Measurements from ENCODE around the gene VILL.

The VILL gene

DNA sequence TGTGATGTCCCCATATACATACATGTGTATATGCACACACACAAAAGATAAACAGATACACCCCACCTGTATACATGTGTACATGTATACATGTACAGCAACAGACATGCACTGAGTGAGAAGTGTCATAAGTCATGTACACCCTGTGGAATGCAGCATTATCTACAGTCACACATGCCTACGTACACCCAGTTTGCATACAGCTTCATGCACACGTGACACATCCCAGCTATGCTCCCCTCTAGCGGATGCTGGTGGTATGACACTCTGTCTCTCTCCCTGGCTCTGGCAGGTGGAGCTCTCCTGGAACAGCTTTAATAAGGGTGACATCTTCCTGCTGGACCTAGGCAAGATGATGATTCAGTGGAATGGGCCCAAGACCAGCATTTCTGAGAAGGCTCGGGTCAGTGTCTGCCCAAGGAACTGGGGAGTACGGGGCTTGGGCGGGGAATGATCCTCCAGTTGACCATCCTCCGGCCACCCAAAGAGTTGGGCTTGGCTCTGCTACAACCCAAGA, 6.3 kb downstream of the VILL start:
- H3K27ac ChIP-seq, result no peak overlapping the region
- no peak for DNase-seq (ENCODE audit: low read depth, low spot score)

- no peak for DNase-seq (ENCODE audit: low read depth, low spot score)
- no peak overlapping the region for H3K27ac ChIP-seq
These were observed 6.8 kb downstream of the VILL start for GRCh38 chr3:37997342-37997741.

- no peak overlapping the region for H3K27ac ChIP-seq
- DNase-seq (ENCODE audit: low read depth, low spot score), result no peak
These were observed 7.3 kb downstream of the VILL start for GRCh38 chr3:37997791-37998370.

GRCh38 chr3:37999836-38000235, 9.2 kb downstream of the VILL start:
- H3K27ac ChIP-seq, result no peak overlapping the region
- no peak for DNase-seq (ENCODE audit: low read depth, low spot score)

DNA sequence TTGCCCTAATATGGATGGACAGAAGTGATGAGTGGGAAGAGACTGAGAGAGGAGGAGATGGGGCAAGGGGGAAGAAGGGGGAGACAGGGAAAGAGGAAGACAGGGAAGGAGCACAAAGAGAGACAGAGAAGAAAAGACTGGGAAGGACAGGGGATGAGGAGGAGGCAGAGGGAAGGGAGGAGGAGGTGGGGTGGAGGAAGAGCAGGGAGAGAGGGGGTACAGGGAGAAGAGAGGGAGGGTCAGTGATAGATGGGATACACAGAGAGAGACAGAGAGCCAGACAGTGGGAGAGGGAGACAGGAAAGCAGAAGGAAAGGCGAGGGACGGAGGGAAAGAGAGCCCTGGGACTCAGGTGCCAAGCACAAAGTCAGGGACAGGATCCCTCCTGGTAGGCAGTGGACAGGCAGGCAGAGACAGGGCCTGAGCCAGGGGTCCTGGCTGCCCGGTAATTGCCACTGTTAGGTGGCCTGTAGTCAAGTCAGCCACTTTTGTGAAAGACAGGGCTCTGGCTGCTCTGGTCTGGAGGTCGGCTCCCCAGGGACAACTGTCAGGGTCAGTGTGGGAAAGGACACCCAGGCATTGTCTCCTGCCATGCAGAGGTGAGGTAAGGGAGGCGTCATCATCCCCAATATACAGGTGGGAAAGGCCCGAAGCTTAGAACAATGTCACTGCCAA, 9.8 kb downstream of the VILL start:
- no peak overlapping the region for H3K27ac ChIP-seq

GRCh38 chr3:38000965-38001455, 10.4 kb downstream of the VILL start:
- no peak overlapping the region for H3K27ac ChIP-seq
- DNase-seq (ENCODE audit: low read depth, low spot score), result no peak

More for the DNA sequence above, 9.8 kb downstream of the VILL start:
- no peak for DNase-seq (ENCODE audit: low read depth, low spot score)

GRCh38 chr3:38001456-38002081, 11.0 kb downstream of the VILL start:
- H3K27ac ChIP-seq, result no peak overlapping the region
- no peak for DNase-seq (ENCODE audit: low read depth, low spot score)

- no peak for DNase-seq (ENCODE audit: low read depth, low spot score)
These were observed 11.8 kb downstream of the VILL start for GRCh38 chr3:38002291-38002876.

GRCh38 chr3:38002940-38003339, 12.4 kb downstream of the VILL start:
- no peak overlapping the region for H3K27ac ChIP-seq
- no peak for DNase-seq (ENCODE audit: low read depth, low spot score)

More at GRCh38 chr3:38002291-38002876, 11.8 kb downstream of the VILL start:
- no peak overlapping the region for H3K27ac ChIP-seq

DNA sequence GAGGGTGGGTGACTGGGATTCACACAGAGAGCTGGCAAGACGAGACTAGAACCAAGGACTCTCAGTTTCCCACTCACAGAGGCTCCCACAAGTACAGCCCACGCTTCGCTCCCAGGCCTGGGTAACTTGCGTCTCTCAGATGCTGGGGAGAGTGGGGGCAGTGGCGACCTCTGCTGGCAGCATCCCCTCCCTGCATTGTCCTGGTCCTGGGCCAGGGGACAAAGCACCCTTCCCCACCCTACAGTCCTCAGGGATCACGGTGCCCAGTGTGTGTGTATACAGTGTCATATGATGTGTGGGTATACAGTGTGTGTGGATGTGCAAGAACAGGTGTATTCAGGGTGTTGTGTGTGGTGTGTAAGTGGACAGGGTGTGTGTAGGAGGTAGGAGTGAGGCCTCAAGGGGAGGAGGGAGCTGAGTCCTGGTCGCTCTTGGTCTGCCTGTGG, 12.8 kb downstream of the VILL start:
- H3K27ac ChIP-seq, result no peak overlapping the region

DNA sequence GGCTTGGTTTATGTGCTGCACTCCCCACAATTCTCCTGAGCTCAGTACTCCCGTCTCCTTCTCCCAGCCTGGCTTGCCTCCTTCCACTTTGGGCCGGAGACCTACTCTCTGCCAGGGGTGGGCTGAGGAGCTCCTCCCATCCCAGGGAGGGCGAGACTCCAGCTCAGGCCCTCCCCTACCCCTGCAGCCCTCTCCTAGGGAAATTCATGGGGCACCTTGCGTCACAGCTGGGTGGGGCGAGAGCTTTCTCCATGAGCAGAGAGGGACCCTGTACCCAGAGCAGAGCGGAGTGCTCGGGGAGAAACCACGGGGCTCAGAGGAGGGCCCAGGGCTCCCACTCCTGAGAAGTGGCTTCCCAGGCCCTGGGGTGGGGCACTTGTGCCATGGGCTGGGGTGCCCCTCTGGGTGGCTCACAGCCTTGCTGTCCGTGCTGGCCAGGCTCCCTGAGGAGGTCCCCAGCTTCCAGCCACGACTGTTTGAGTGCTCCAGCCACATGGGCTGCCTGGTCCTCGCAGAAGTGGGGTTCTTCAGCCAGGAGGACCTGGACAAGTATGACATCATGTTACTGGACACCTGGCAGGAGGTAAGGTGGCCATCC, 13.3 kb downstream of the VILL start:
- no peak for DNase-seq (ENCODE audit: low read depth, low spot score)
- H3K27ac ChIP-seq, result peak overlapping the region; percentile 28

More for the DNA sequence above, 12.8 kb downstream of the VILL start:
- no peak for DNase-seq (ENCODE audit: low read depth, low spot score)

- H3K27ac ChIP-seq, result peak overlapping the region; percentile 28
- peak; percentile 60 for DNase-seq (ENCODE audit: low read depth, low spot score)
These were observed 14.0 kb downstream of the VILL start for GRCh38 chr3:38004415-38005075.

- peak overlapping the region; percentile 28 for H3K27ac ChIP-seq
- DNase-seq (ENCODE audit: low read depth, low spot score), result no peak
These were observed 14.8 kb downstream of the VILL start for GRCh38 chr3:38005076-38006020.

GRCh38 chr3:38006031-38006430, 15.4 kb downstream of the VILL start:
- DNase-seq (ENCODE audit: low read depth, low spot score), result no peak
- H3K27ac ChIP-seq, result peak overlapping the region; percentile 28

- no peak overlapping the region for H3K27ac ChIP-seq
- no peak for DNase-seq (ENCODE audit: low read depth, low spot score)
These were observed 15.9 kb downstream of the VILL start for GRCh38 chr3:38006445-38006995.

DNA sequence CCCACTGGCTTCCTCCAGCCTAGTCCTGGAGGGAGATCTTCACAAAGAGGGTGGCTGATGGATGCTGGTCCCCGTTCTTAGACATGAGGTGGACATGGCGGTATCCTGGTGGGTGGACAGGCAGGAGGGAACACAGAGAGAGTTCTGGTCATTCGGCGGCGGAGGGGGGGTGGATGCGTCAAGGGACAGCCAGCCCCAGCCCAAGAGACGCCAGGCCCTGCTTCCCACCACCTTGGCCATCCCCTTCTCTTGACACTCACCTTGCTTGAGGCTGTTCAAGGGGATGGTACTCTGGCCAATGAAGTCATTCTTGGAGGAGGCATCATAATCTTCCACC, 17.1 kb downstream of the VILL start:
- DNase-seq (ENCODE audit: low read depth, low spot score), result no peak

GRCh38 chr3:38008191-38008701, 17.7 kb downstream of the VILL start:
- DNase-seq (ENCODE audit: low read depth, low spot score), result no peak
- no peak overlapping the region for H3K27ac ChIP-seq

More for the DNA sequence above, 17.1 kb downstream of the VILL start:
- no peak overlapping the region for H3K27ac ChIP-seq

DNA sequence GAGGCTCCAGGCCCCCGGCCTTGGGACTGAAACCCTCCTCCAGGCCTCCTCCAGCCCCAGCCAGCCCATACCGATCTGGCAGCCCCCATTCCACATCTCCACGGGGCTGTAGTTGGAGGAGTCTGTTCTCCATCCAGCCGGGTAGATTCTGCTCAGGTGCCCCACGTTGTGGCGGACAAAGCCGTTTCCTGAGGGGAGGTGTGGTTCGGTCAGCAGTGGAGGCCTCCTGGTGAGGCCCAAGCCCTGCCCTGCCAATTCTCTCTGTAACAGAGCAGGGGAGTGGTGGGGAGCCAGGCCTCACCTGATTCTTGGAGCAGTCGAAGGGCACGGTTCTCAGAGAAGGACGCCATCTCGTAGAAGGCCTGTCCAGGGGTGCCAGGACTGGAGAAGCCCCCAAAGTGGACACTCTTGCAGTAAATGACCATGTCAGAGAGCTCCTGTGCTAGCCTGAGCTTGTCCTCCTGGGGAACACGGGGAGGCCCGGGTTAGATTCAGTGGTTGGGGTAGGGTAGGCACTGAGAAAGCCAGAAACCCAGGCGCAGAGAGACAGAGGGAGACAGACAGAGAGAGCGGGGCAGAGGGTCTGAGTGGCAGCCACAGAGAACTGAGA, 18.5 kb downstream of the VILL start:
- no peak for DNase-seq (ENCODE audit: low read depth, low spot score)
- H3K27ac ChIP-seq, result no peak overlapping the region
